Stimulated activated CD4-positive, alpha-beta T cell treated with anti-CD3 and anti-CD28 coated beads, TNF-alpha, amount 100 ng/mL, for 48 hours (primary cell): ENCODE measurements around the gene ZBTB49.

Experiments used
- DNase-seq, 3 donors: peaks; one replicate each; pipeline ENCODE4 v3.0.0-alpha.2; 2020; ENCODE audit warnings: low read depth in 3 of 3

Gene ZBTB49

DNA sequence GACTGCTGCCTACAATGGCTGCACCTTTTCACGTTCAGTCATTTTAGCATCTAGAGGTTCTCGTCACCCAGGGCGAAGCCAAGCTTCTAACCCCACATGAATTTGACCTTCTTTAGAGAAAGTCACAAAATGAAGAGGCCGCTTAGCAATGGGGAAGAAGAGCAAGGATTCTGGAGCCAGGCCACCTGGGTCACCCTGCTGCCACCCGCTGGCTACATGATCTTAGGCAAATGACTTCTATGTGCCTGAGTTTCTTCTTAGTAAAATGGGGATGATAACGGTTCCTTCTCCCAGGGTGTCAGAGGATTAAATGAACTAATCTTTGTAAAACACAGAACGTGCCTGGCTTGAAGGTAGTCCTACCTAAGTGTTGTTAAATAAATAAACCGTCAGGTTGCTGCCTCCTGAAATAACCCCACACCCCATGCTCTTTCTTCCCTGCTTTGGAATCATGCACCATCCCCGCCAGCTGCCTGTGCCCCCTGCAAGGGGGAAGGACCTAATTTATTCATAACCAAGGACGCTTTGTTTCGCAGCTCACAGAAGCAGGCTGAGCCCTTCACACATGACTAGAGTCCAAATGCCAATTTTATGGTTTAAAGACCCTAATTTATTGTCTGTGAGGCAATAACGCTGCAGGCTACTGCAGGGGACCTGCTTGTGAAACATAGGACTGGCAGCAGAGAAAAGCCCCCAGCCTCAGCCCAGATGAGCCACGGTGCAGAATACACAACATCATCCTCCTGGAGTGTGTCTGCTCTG, 68.2 kb downstream of the ZBTB49 start:
- DNase-seq = no peak

DNA sequence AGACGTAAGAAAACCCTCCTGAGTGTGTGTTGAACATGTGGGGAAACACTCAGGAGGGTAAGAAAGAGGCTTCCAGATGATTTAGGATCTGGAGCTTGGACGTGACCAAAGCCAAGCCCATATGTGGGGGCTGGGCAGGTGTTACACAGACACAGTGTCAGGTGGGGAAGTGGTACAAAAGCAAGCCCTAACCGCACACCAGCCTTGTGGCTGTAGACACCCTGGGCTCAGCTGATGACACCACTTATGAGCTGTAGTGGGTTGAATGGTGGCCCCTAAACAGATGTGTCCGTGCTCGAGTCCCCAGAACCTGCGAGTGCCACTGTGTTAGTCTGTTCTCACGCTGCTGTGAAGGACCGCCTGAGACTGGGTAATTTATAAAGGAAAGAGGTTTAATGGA, 71.8 kb downstream of the ZBTB49 start:
- no peak for DNase-seq

DNA sequence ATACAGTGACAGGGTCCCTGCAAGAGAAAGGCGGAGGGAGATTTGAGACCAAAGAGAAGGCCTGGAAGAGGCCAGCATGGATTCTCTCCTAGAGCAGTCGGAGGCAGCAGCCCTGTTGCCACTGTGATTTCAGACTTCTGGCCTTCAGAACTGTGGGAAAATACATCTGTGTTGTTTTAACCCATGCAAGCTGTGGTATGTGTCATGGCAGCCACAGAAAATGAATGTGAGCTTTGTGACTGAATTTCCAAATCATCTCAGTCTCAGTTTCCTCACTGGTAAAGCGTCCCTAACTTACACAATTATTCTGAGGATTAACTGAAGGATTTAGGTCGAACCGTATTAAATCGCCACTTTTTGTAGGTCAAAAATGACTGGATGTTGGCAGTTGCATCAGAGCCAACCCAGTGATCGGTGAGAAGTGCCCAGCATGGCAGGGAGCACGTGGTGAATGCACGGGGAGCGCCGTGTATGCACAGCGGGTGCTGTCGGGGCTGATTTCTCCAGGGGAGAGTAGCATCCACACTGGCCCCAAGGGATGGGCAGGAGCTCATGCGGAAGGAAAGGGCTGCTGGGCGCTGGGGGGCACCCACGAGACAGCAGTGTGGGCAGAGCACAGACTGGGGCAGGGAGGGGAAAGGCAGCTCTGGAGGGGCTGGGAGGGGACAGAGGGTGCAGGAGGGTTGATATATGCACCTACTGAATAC, 73.1 kb downstream of the ZBTB49 start:
- DNase-seq = no peak

DNA sequence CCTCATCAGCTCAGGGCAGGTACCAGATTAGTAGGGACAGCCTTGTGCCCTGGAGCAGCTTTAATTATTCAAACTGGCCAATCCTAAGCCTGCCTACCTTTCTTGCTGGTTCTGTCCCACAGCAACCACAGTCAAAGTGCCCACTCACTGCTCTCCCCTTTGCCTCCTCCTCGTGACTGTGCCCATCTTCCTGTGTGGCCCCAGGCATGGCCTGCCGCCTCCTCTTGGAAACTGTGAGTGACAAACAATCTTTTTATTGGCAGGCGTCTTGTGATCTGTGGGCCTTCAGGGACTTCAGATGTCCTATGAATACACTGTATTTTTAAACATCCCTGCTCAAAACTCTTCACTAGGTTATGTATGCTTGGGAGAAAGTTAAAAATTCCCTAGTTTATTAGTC, 74.0 kb downstream of the ZBTB49 start:
- DNase-seq = no peak

DNA sequence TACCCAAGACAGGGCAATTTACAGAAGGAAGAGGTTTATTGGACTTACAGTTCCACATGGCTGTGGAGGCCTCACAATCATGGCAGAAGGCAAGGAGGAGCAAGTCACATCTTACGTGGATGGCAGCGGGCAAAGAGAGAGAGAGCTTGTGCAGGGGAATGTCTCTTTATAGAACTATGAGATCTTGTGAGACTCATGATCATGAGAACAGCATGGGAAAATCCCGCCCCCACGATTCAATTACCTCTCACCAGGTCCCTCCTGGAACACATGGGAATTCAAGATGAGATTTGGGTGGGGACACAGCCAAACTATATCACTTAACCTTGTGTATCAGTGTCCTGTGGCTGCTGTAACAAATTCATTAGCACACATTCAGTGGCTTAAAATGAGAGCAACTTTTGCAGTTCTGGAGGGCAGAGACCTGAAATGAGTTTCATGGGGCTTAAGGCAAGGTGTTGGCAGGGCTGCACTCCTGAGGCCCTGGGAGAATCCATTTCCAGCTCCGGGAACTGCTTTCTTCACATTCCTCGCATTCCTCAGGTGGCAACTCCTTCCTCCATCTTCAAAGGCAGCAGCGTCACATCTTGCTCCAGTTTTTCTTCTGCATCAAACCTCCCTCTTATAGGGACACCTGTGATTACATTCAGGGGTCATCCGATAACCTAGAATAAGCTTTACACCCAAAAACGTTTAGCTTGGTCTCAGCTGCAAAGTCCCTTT, 74.6 kb downstream of the ZBTB49 start:
- DNase-seq = no peak

DNA sequence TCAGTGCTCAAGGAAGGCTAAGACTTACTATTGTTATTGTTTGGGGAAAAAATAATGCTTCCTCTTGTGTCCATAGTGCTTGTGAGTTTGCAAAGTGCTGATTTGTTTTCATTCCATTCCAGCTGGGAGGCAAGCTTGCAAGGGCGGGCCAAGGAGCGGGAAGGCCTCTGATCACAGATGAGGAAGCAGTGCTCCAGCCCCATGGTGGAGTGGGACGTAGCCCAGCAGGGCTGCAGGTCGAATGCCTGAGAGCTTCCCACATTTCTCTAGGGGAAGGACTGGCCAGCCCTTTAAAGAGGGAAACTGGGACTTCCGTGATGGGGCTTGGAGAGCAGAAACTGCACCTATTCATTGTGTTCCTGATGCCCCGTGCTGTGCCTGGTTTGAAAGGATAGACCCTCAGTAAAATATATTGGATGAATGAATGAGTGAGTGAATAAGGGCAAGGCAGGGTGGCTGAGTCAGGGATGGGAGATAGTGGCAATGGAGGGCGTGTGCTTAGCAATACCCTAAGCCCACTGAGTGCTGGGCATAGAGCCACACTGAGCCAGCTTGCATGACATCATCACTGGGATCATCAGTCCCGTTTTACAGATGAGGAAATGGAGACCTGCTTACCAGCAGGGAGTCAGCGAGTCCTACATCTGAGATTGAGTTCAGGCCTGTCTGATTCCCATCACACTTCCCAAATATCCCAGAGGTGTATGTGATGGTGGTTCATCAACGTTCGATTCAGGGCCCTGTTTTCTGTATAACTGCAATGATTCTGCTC, 78.9 kb downstream of the ZBTB49 start:
- DNase-seq = no peak
